SK-N-SH treated with all-trans-retinoic acid at 6 μM for 48 hours (cell line): Measurements from ENCODE around the gene CORO7.
A peak's percentile ranks its signal among the peaks of the same experiment; 100 is the strongest.

Source experiments
- ATAC-seq: fragments of 200-7000 bp; cut with Tn5 transposase; 3 replicates; pipeline ENCODE4 v1.9.1; 2020; ENCODE audit warnings: mild to moderate bottlenecking, moderate library complexity
- BACH2 ChIP-seq: fragments of 250-450 bp; sonication (Bioruptor Pico); IDR thresholded peaks from 2 replicates; pipeline ENCODE4 v1.9.0; 2021; ENCODE audit warnings: mild to moderate bottlenecking, borderline replicate concordance
- GLIS3 ChIP-seq: fragments of 250-450 bp; sonication (Bioruptor Pico); IDR thresholded peaks from 2 replicates; pipeline ENCODE4 v1.5.0; 2020; ENCODE audit warnings: mild to moderate bottlenecking, moderate library complexity
- ISL1 ChIP-seq: fragments of 250-450 bp; sonication (Bioruptor Pico); IDR thresholded peaks from 2 replicates; pipeline ENCODE4 v2.1.2; 2022; ENCODE audit warnings: mild to moderate bottlenecking, moderate library complexity
- OSR1 ChIP-seq: fragments of 250-450 bp; sonication (Bioruptor Pico); IDR thresholded peaks from 2 replicates; pipeline ENCODE4 v1.8.0; 2022; ENCODE audit warnings: moderate library complexity, mild to moderate bottlenecking, inconsistent platforms
- PPARA ChIP-seq: fragments of 250-450 bp; sonication (Bioruptor Pico); IDR thresholded peaks from 2 replicates; pipeline ENCODE4 v1.5.0; 2020; ENCODE audit warnings: mild to moderate bottlenecking, borderline replicate concordance
- RARB ChIP-seq: fragments of 250-450 bp; sonication (Bioruptor Pico); IDR thresholded peaks from 2 replicates; pipeline ENCODE4 v1.8.0; 2021; ENCODE audit warnings: mild to moderate bottlenecking, moderate library complexity
- TOX ChIP-seq: fragments of 250-450 bp; sonication (Bioruptor Pico); IDR thresholded peaks from 2 replicates; pipeline ENCODE4 v1.8.0; 2021; ENCODE audit warnings: mild to moderate bottlenecking, moderate library complexity, borderline replicate concordance
- TSHZ2 ChIP-seq: fragments of 250-450 bp; sonication (Bioruptor Pico); IDR thresholded peaks from 2 replicates; pipeline ENCODE4 v1.5.0; 2020; ENCODE audit warnings: mild to moderate bottlenecking, moderate library complexity
- ZC3H10 ChIP-seq: fragments of 250-450 bp; sonication (Bioruptor Pico); IDR thresholded peaks from 2 replicates; pipeline ENCODE4 v1.5.1; 2021; ENCODE audit warnings: mild to moderate bottlenecking, moderate library complexity
- ZFP3 ChIP-seq: fragments of 250-450 bp; sonication (Bioruptor Pico); IDR thresholded peaks from 2 replicates; pipeline ENCODE4 v1.5.0; 2020; ENCODE audit warnings: mild to moderate bottlenecking, moderate library complexity
- ZFP30 ChIP-seq: fragments of 450-650 bp; formaldehyde crosslinking; IDR thresholded peaks from 2 replicates; pipeline ENCODE4 v1.5.0; 2022; ENCODE audit warnings: mild to moderate bottlenecking, moderate library complexity
- ZNF565 ChIP-seq: fragments of 450-650 bp; formaldehyde crosslinking; conservative IDR thresholded peaks from 2 replicates; pipeline ENCODE4 v1.5.0; 2020; ENCODE audit warnings: low read depth, mild to moderate bottlenecking, moderate library complexity
- ZNF70 ChIP-seq: fragments of 450-650 bp; formaldehyde crosslinking; IDR thresholded peaks from 2 replicates; pipeline ENCODE4 v1.5.0; 2020; ENCODE audit warnings: mild to moderate bottlenecking, moderate library complexity
- TF ChIP-seq, protein P1 (sequence below): fragments of 250-450 bp; sonication (Bioruptor Pico); IDR thresholded peaks from 2 replicates; pipeline ENCODE4 v1.5.1; 2021; ENCODE audit warnings: mild to moderate bottlenecking, moderate library complexity
- TF ChIP-seq, protein P2 (sequence below): fragments of 250-450 bp; sonication (Bioruptor Pico); IDR thresholded peaks from 2 replicates; pipeline ENCODE4 v1.8.0; 2021; ENCODE audit warnings: low read depth, mild to moderate bottlenecking, moderate library complexity, borderline replicate concordance
- TF ChIP-seq, protein P3 (sequence below): fragments of 250-450 bp; sonication (Bioruptor Pico); IDR thresholded peaks from 2 replicates; pipeline ENCODE4 v1.8.0; 2020; ENCODE audit warnings: mild to moderate bottlenecking, moderate library complexity, borderline replicate concordance

CORO7 gene

GRCh38 chr16:4419402-4419959 lies 3.1 kb upstream of the CORO7 start (continued):
- TF ChIP-seq ZFP3 (CRISPR knock-in tag) (no peak), ISL1 (CRISPR knock-in tag) (no peak), ZNF565 (CRISPR knock-in tag) (no peak)

DNA sequence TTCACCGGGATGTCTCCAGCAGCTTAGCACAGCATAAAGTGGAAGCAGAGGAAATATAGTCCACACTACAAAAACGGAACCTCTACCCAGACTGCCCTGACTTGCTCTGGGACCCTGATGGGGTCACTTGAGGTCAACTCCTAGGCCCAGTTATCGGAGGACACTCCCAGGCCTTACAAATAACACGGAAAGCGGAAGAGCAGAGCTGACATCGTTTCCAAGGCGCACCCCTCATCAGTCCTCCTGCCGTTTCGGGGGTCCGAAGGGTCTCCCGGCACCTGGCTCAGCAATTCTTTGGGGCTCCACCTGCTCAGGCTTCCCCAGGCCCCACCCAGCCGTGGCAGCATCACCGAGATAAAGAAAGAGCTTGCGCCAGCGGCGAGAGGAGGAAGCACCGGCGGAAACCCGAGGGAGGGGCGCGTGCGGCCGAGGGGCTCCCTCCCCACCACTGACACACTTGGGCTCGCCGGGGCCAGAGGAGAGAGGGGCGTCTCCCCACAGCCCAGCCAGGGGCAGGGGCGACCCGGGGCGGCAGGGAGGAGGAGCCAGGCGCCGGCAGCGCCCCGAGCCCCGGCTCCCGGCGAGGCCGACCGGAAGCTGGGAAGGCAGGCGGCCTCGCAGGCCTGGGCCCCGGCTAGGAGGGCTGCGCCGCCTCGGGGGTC lies 727 bp downstream of the CORO7 start:
- TF ChIP-seq TSHZ2 (CRISPR knock-in tag) (no peak), OSR1 (CRISPR knock-in tag) (no peak), ZNF565 (CRISPR knock-in tag) (no peak), ISL1 (CRISPR knock-in tag) (no peak), ZC3H10 (CRISPR knock-in tag) (no peak), ZNF70 (CRISPR knock-in tag) (no peak), TOX (CRISPR knock-in tag) (no peak), BACH2 (CRISPR knock-in tag) (no peak), RARB (CRISPR knock-in tag) (no peak), GLIS3 (no peak)
- TF ChIP-seq, protein P1, sequence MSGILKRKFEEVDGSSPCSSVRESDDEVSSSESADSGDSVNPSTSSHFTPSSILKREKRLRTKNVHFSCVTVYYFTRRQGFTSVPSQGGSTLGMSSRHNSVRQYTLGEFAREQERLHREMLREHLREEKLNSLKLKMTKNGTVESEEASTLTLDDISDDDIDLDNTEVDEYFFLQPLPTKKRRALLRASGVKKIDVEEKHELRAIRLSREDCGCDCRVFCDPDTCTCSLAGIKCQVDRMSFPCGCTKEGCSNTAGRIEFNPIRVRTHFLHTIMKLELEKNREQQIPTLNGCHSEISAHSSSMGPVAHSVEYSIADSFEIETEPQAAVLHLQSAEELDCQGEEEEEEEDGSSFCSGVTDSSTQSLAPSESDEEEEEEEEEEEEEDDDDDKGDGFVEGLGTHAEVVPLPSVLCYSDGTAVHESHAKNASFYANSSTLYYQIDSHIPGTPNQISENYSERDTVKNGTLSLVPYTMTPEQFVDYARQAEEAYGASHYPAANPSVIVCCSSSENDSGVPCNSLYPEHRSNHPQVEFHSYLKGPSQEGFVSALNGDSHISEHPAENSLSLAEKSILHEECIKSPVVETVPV (CRISPR knock-in tag) = no peak
- TF ChIP-seq, protein P2, sequence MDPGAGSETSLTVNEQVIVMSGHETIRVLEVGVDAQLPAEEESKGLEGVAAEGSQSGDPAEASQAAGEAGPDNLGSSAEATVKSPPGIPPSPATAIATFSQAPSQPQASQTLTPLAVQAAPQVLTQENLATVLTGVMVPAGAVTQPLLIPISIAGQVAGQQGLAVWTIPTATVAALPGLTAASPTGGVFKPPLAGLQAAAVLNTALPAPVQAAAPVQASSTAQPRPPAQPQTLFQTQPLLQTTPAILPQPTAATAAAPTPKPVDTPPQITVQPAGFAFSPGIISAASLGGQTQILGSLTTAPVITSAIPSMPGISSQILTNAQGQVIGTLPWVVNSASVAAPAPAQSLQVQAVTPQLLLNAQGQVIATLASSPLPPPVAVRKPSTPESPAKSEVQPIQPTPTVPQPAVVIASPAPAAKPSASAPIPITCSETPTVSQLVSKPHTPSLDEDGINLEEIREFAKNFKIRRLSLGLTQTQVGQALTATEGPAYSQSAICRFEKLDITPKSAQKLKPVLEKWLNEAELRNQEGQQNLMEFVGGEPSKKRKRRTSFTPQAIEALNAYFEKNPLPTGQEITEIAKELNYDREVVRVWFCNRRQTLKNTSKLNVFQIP (CRISPR knock-in tag) = no peak
- ATAC-seq = peak; percentile 52

DNA sequence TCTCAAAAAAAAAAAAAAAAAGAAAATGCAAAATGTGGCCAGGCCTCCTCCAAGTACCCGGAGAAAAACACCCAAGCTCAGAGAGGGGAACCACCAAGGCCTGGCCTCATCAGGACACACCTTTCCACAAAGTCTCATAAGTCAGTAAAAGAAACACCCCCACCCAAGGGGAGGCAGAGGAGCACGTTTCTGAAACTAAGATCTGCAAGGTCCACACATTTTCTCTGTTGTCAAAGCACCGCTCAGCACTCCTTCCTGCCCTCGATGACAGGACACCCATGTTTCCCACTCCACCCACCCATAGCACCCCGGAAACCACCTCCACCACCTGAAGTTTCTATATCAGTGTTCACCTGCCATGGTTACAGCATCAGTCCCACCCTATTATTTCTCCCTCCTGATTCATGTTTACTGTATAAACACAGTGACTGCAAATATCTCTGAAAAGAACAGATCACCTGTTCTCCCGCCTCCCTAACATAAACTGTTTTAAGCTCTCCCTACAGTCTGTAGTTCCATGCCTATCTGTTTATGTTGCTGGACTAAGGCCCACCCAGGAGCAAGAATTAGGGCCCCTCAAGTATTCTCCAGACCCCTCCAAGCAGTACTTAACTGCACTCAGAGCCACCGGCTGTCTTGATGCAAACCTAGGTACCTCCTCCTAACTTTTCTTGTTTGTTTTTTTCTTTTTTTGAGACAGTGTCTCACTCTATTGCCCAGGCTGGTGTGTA lies 2.0 kb downstream of the CORO7 start:
- ATAC-seq = no peak
- TF ChIP-seq PPARA (CRISPR knock-in tag) (no peak), ISL1 (CRISPR knock-in tag) (no peak), ZNF565 (CRISPR knock-in tag) (no peak), ZFP30 (CRISPR knock-in tag) (no peak), ZFP3 (CRISPR knock-in tag) (no peak), TSHZ2 (CRISPR knock-in tag) (no peak), ZNF70 (CRISPR knock-in tag) (no peak), GLIS3 (no peak), ZC3H10 (CRISPR knock-in tag) (no peak), TOX (CRISPR knock-in tag) (no peak), BACH2 (CRISPR knock-in tag) (no peak)
- TF ChIP-seq, protein P3, sequence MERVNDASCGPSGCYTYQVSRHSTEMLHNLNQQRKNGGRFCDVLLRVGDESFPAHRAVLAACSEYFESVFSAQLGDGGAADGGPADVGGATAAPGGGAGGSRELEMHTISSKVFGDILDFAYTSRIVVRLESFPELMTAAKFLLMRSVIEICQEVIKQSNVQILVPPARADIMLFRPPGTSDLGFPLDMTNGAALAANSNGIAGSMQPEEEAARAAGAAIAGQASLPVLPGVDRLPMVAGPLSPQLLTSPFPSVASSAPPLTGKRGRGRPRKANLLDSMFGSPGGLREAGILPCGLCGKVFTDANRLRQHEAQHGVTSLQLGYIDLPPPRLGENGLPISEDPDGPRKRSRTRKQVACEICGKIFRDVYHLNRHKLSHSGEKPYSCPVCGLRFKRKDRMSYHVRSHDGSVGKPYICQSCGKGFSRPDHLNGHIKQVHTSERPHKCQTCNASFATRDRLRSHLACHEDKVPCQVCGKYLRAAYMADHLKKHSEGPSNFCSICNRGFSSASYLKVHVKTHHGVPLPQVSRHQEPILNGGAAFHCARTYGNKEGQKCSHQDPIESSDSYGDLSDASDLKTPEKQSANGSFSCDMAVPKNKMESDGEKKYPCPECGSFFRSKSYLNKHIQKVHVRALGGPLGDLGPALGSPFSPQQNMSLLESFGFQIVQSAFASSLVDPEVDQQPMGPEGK (CRISPR knock-in tag) = no peak
- TF ChIP-seq, protein P1 (CRISPR knock-in tag) = no peak
